Measurements from ENCODE around the gene VAMP8. TPM values are rescaled to one million over a fixed set of nuclear protein-coding genes. Genes with fewer than 3 reads are reported as not detected.

Gene VAMP8
- total and polyA plus RNA-seq, 2 of the 8 experiments (the other 6 are each of a cell fraction or from before 2014, with no cell fraction given) = 34.4 to 69.7 TPM

DNA sequence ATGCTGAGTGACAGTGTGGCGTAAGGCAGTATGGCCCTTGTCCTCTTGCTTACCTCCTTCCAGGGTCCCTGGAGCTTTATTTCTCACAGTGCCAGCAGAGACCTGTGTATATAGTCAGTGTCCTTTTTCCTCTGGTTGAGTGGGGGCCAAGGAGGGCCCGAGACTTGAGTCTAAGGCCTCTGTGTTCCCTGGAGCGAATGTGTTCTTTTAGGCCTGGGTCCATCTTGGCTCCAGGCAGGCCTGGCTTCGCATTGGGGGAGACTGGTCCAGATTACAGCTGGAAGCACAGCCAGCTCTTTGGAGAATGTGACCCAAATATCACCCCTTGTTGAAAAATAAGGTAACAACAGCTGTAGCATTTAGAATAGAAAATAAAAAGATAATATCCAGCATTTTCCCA is 11.8 kb downstream of the VAMP8 start:
- H2BK5ac ChIP-seq (ENCODE audit: low read depth, low read length) = no peak overlapping the region
- no peaks in the 10 kb centered on the region; a peak in 1 of 4 replicates for H3K79me2 ChIP-seq (ENCODE audit: control insufficient read depth in 1 of 2, insufficient read depth in 2 of 2, low read length in 2 of 2)
- no peak overlapping the region for H2BK120ac ChIP-seq (replicated peaks; ENCODE audit: low read depth, low read length)
- 89% methylated on average over 4 of the region's 4 CpGs; no CpG with 5 or more reads in 1 of the 2 experiments for WGBS, 2 experiments (ENCODE audit: extremely low coverage in 1 of 2, insufficient coverage in 1 of 2, insufficient read length in 1 of 2, insufficient replicate concordance in 2 of 2, low coverage in 1 of 2, low lambda C conversion rate in 2 of 2, missing lambda C conversion rate in 1 of 2)
- POLR2A ChIA-PET (ENCODE audit: partially characterized antibody) = interaction anchor here (1.6 to 2.3 kb wide), 2 partner anchors 12 to 50 kb away, joined by 4 to 8 read pairs; partner anchors contain the start of genes MAT2A and VAMP8
- H4K8ac ChIP-seq (ENCODE audit: extremely low read depth, insufficient read depth, low read length) = no peak overlapping the region
- no peak overlapping the region for H2BK15ac ChIP-seq (ENCODE audit: low read length)
- no peaks in the 10 kb centered on the region for H3K9me3 ChIP-seq (ENCODE audit: insufficient read depth in 2 of 2, low read depth in 1 of 2, low read length in 1 of 2)
- no peak overlapping the region for H3K27ac ChIP-seq (ENCODE audit: low read depth, low read length)
- CTCF ChIA-PET (ENCODE audit: partially characterized antibody) = no interaction called here
- H3K18ac ChIP-seq (ENCODE audit: extremely low read depth, low read length) = no peak overlapping the region
- H4K5ac ChIP-seq (ENCODE audit: insufficient read length, low read depth, low read length) = no peak overlapping the region
- H3K14ac ChIP-seq (ENCODE audit: insufficient read length) = no peak overlapping the region
- no peak overlapping the region for H3K23ac ChIP-seq (ENCODE audit: insufficient read length)
- H3K36me3 ChIP-seq (ENCODE audit: control insufficient read depth in 2 of 4, insufficient read depth in 4 of 4, low read length in 3 of 4) = no peaks in the 10 kb centered on the region
- H2BK20ac ChIP-seq (ENCODE audit: low read length) = no peak overlapping the region
- no peak overlapping the region for H2AK5ac ChIP-seq (ENCODE audit: low read depth, low read length)
- DNase-seq (ENCODE audit: low read depth in 1 of 2, low spot score in 2 of 2) = no peak
- H3K4me3 ChIP-seq (ENCODE audit: extremely low read depth in 1 of 4, insufficient read depth in 2 of 4, low read depth in 3 of 4, low read length in 4 of 4) = no peak overlapping the region
- H3K27me3 ChIP-seq (replicated peaks in 1 of 4; ENCODE audit: control insufficient read depth in 3 of 4, extremely low read depth in 1 of 4, insufficient read depth in 3 of 4, low read length in 3 of 4) = peaks cover 4 to 22% (median 12%) of the 10 kb centered on the region in 4 experiments; a peak in 6 of 7 replicates
- no peaks in the 10 kb centered on the region for H3K79me1 ChIP-seq (ENCODE audit: low read depth, low read length)
- no peak overlapping the region; a peak in 1 of 7 replicates for H3K9ac ChIP-seq (replicated peaks in 1 of 4; ENCODE audit: extremely low read depth in 1 of 4, low read depth in 3 of 4, low read length in 3 of 4)
- no peaks in the 10 kb centered on the region for H4K20me1 ChIP-seq (replicated peaks in 1 of 2; ENCODE audit: control insufficient read depth in 1 of 2, insufficient read depth in 2 of 2, low read length in 2 of 2)
- H3K23me2 ChIP-seq (ENCODE audit: low read depth, low read length) = peaks cover 4% of the 10 kb centered on the region; the same call in 1 of the 2 replicates
- FAIRE-seq = no peak
- no peak overlapping the region for H4K91ac ChIP-seq (replicated peaks; ENCODE audit: insufficient read length, low read length)
- no peak overlapping the region for H2BK12ac ChIP-seq (ENCODE audit: low read depth, low read length)
- H3K4ac ChIP-seq (replicated peaks; ENCODE audit: insufficient read length, low read depth, low read length) = no peak overlapping the region
- TF ChIP-seq JUN (IDR thresholded peaks at IDR 0.05; ENCODE audit: low read depth, low read length) (no peak), SAP30 (IDR thresholded peaks at IDR 0.05; ENCODE audit: insufficient read depth, insufficient replicate concordance, low read length) (no peak), POLR2AphosphoS5 (IDR thresholded peaks at IDR 0.05; ENCODE audit: low read depth, low read length) (no peak)
- H2AFZ ChIP-seq (ENCODE audit: low read length) = no peak overlapping the region
- no peak overlapping the region for H3K4me2 ChIP-seq (ENCODE audit: insufficient read depth in 1 of 2, low read depth in 2 of 2, low read length in 2 of 2)
- no peak overlapping the region for H3K56ac ChIP-seq (replicated peaks; ENCODE audit: insufficient read length, low read depth, low read length)
- H3K4me1 ChIP-seq (replicated peaks in 1 of 4; ENCODE audit: control insufficient read depth in 3 of 4, insufficient read depth in 4 of 4, low read length in 3 of 4) = peaks cover 0 to 11% (median 3%) of the 10 kb centered on the region in 4 experiments; a peak in 4 of 7 replicates

Data from H1 (cell line).